Measurements from ENCODE around the gene ITGA11.

The ITGA11 gene

GRCh38 chr15:68311859-68312557 is 120.0 kb downstream of the ITGA11 start:
- no peak for DNase-seq (ENCODE audit: low spot score)

GRCh38 chr15:68311464-68311835 is 120.5 kb downstream of the ITGA11 start:
- no peak for DNase-seq (ENCODE audit: low spot score)

GRCh38 chr15:68310804-68311463 is 121.0 kb downstream of the ITGA11 start:
- DNase-seq (ENCODE audit: low spot score): no peak

- DNase-seq (ENCODE audit: low spot score): no peak
Observed at GRCh38 chr15:68310178-68310803, 121.7 kb downstream of the ITGA11 start.

- no peak for DNase-seq (ENCODE audit: low spot score)
Observed at GRCh38 chr15:68309024-68309423, 122.9 kb downstream of the ITGA11 start.

- no peak for DNase-seq (ENCODE audit: low spot score)
Observed at GRCh38 chr15:68307131-68307928, 124.6 kb downstream of the ITGA11 start.

- DNase-seq (ENCODE audit: low spot score): no peak
Observed at GRCh38 chr15:68305420-68305871, 126.5 kb downstream of the ITGA11 start.

GRCh38 chr15:68304589-68305337 is 127.2 kb downstream of the ITGA11 start:
- DNase-seq (ENCODE audit: low spot score): no peak

GRCh38 chr15:68303560-68304436 is 128.2 kb downstream of the ITGA11 start:
- DNase-seq (ENCODE audit: low spot score): no peak

GRCh38 chr15:68303134-68303533 is 128.8 kb downstream of the ITGA11 start:
- no peak for DNase-seq (ENCODE audit: low spot score)

GRCh38 chr15:68302729-68303128 is 129.2 kb downstream of the ITGA11 start:
- DNase-seq (ENCODE audit: low spot score): no peak

GRCh38 chr15:68301301-68301700 is 130.7 kb downstream of the ITGA11 start:
- DNase-seq (ENCODE audit: low spot score): no peak

- DNase-seq (ENCODE audit: low spot score): no peak
Observed at GRCh38 chr15:68300115-68300940, 131.6 kb downstream of the ITGA11 start.

GRCh38 chr15:68299436-68299835 is 132.5 kb downstream of the ITGA11 start:
- no peak for DNase-seq (ENCODE audit: low spot score)

- DNase-seq (ENCODE audit: low spot score): peak; percentile 80
Observed at GRCh38 chr15:68298882-68299381, 133.0 kb downstream of the ITGA11 start.

- no peak for DNase-seq (ENCODE audit: low spot score)
Observed at GRCh38 chr15:68298336-68298735, 133.6 kb downstream of the ITGA11 start.

GRCh38 chr15:68295014-68295805 is 136.8 kb downstream of the ITGA11 start:
- no peak for DNase-seq (ENCODE audit: low spot score)

GRCh38 chr15:68292967-68293366 is 139.0 kb downstream of the ITGA11 start:
- no peak for DNase-seq (ENCODE audit: low spot score)

Data from pons (tissue), 1 donor.